G401 (cell line): ENCODE results near the gene KLC1. TPM values are rescaled to one million over a fixed set of nuclear protein-coding genes. Genes with fewer than 3 reads are reported as not detected.
A peak's percentile ranks its signal among the peaks of the same experiment; 100 is the strongest.
"Not testable (repeated sequence)": the region's sequence is repeated elsewhere in the genome, so short reads cannot be mapped to it uniquely, and the experiment has no call there.

Experiments
- DNase-seq: peaks from one replicate; pipeline ENCODE4 v3.0.0-alpha.2; 2015; ENCODE audit warnings: low spot score
- in situ Hi-C: cut with HindIII; loops from 2 replicates; pipeline ENCODE4 v1.10.0; 2016; ENCODE audit warnings: low sequenced_read_pairs, mixed read lengths
- total RNA-seq: library from RNA; depleted of rRNA; stranded (reverse); fragments of >200 nt; shearing (Covaris generic); gene quantifications from 2 replicates; pipeline ENCODE4 v1.2.3, GENCODE V29; 2014

The KLC1 gene
- total RNA-seq, 1 experiment from 2014 or later: 184 TPM

GRCh38 chr14:103685276-103686211, 56.5 kb downstream of the KLC1 start:
- peak; percentile 70 for DNase-seq
- in situ Hi-C loops: no loop called here

- in situ Hi-C loops: no loop called here
- no peak for DNase-seq
Observed at GRCh38 chr14:103686831-103687485, 57.9 kb downstream of the KLC1 start.

DNA sequence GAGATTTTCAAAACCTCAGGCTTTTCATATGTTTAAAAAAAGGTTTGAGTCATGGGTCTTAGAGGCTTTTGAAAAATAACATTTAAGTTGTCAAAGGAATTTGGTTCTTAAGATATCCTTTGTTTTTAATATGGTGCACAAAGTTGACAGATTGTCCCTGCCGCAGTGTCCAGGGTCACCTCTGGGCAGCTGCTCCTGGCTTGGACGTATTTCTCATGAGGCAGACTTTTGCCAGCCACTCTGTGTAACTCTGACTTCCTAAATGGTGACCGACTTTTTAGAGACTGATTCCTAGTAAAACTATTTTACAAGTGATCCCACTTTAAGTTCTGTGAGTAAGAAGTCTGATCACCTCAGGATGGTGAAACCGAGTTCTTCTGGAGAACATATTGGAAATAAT, 58.7 kb downstream of the KLC1 start:
- DNase-seq: no peak
- in situ Hi-C loops: no loop called here

GRCh38 chr14:103688441-103688840, 59.4 kb downstream of the KLC1 start:
- DNase-seq: no peak
- in situ Hi-C loops: no loop called here

GRCh38 chr14:103688906-103689902, 60.2 kb downstream of the KLC1 start:
- peak; percentile 32 for DNase-seq
- in situ Hi-C loops: no loop called here

GRCh38 chr14:103690332-103690731, 61.3 kb downstream of the KLC1 start:
- DNase-seq: no peak
- in situ Hi-C loops: no loop called here

- in situ Hi-C loops, DNase-seq: not testable (repeated sequence)
Observed at GRCh38 chr14:103691655-103692054, 62.6 kb downstream of the KLC1 start.

DNA sequence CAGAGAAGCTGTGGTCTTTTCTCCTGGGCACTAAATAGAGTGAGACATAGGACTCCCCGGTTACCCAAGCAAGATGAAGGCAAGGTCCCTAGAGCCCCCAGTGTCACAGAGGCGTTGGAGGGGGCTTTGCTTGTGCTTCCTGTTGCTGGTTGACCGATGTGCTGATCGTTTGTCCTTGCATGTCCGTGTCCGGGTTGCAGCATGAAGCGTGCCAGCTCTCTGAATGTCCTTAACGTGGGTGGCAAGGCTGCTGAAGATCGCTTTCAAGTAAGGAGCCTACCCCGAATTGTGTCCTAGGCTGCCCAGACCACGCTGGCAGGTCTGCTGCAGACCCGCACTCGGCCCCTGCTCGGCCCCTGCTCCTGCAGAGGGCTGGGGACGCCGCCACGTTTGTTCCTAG, 63.1 kb downstream of the KLC1 start:
- no peak for DNase-seq
- in situ Hi-C loops: no loop called here

GRCh38 chr14:103692871-103693270, 63.9 kb downstream of the KLC1 start:
- in situ Hi-C loops: no loop called here
- no peak for DNase-seq

DNA sequence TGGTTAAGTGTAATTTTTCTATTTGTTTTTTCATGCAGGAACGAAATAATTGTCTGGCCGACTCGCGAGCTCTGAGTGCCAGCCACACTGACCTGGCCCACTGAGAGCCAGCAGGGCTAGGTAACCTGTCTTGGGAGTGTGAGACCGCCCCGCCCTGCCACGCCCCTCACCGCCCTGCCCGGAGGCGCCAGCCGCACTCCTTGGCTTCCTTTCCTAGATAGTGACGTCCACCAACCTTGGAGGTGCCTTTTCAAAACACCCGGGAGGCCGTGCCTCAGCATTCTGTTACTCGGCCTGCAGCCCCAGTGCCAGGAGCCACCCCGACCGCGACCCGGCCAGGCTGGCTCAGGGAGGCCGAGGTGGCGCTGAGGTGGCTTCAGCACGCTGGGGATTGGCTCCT, 64.5 kb downstream of the KLC1 start:
- in situ Hi-C loops: no loop called here
- peak; percentile 60 for DNase-seq

- DNase-seq: no peak
- in situ Hi-C loops: no loop called here
Observed at GRCh38 chr14:103694572-103695026, 65.6 kb downstream of the KLC1 start.

- DNase-seq: no peak
- in situ Hi-C loops: no loop called here
Observed at GRCh38 chr14:103695296-103696069, 66.5 kb downstream of the KLC1 start.

- in situ Hi-C loops: no loop called here
- no peak for DNase-seq
Observed at GRCh38 chr14:103696070-103696402, 67.0 kb downstream of the KLC1 start.

GRCh38 chr14:103696466-103697071, 67.6 kb downstream of the KLC1 start:
- DNase-seq: peak; percentile 38

GRCh38 chr14:103697206-103697602, 68.2 kb downstream of the KLC1 start:
- in situ Hi-C loops: no loop called here

More at GRCh38 chr14:103696466-103697071, 67.6 kb downstream of the KLC1 start:
- in situ Hi-C loops: no loop called here

GRCh38 chr14:103697603-103698379, 68.8 kb downstream of the KLC1 start:
- no peak for DNase-seq
- in situ Hi-C loops: no loop called here

More at GRCh38 chr14:103697206-103697602, 68.2 kb downstream of the KLC1 start:
- DNase-seq: no peak
